DND-41 (cell line): ENCODE data around the gene SFXN2.

Source experiments
- CTCF ChIP-seq: IDR thresholded peaks from 2 replicates; pipeline ENCODE4 v1.5.1; 2012; ENCODE audit warnings: borderline replicate concordance, low read length, moderate library complexity, mild to moderate bottlenecking; ENCODE audit not compliant: poor library complexity, severe bottlenecking; ENCODE audit errors: extremely low read depth
- EZH2 ChIP-seq: IDR thresholded peaks from 3 replicates; pipeline ENCODE4 v1.6.1; 2012; ENCODE audit warnings: borderline replicate concordance, low read depth, mild to moderate bottlenecking, moderate library complexity, low read length, inconsistent platforms; ENCODE audit not compliant: severe bottlenecking

DNA sequence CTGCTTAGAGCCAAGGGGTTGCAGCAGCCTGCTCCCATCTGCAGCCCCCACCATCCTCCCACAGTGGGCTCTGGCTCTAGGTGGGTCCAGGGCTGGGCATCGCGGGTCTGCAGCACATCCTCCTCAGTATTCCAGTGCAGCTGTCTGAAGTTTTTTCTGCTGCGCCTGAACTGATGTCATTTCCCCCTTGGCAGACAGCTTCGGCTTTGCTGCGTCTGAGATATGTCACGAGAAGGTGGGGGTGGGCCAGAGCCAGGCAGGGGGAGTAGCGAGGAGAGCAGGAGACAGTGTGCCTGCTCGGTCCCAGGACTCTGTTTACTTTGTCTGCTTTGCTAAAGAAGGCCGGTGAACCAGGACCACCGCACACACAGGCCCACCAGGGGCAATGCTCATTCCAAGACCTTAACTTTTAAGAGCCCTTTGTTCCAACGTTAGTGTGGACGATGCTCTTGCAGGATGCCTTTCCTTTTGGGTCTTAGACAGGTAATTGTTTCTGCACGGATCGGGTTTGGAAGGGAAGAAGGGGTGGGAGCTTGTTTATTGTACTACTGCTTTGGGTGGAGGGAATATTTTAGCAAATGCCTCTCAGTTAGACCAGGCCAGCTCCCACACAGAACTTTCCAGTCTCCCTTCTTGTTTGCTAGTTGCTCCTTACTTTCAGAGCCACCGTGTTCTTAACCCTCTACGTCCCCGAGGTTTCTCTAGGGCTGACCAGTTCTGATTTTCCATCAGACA, 61.7 kb downstream of the SFXN2 start:
- no peak for TF ChIP-seq CTCF
- no peak for TF ChIP-seq EZH2
